IPS-NIHi7 (cell line): Measurements from ENCODE around the gene SNX7.

Source experiments
- DNase-seq: peaks from one replicate; pipeline ENCODE4 v3.0.0; 2012; ENCODE audit warnings: mixed read lengths; ENCODE audit errors: extremely low spot score

SNX7 gene, protein sequence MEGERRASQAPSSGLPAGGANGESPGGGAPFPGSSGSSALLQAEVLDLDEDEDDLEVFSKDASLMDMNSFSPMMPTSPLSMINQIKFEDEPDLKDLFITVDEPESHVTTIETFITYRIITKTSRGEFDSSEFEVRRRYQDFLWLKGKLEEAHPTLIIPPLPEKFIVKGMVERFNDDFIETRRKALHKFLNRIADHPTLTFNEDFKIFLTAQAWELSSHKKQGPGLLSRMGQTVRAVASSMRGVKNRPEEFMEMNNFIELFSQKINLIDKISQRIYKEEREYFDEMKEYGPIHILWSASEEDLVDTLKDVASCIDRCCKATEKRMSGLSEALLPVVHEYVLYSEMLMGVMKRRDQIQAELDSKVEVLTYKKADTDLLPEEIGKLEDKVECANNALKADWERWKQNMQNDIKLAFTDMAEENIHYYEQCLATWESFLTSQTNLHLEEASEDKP

DNA sequence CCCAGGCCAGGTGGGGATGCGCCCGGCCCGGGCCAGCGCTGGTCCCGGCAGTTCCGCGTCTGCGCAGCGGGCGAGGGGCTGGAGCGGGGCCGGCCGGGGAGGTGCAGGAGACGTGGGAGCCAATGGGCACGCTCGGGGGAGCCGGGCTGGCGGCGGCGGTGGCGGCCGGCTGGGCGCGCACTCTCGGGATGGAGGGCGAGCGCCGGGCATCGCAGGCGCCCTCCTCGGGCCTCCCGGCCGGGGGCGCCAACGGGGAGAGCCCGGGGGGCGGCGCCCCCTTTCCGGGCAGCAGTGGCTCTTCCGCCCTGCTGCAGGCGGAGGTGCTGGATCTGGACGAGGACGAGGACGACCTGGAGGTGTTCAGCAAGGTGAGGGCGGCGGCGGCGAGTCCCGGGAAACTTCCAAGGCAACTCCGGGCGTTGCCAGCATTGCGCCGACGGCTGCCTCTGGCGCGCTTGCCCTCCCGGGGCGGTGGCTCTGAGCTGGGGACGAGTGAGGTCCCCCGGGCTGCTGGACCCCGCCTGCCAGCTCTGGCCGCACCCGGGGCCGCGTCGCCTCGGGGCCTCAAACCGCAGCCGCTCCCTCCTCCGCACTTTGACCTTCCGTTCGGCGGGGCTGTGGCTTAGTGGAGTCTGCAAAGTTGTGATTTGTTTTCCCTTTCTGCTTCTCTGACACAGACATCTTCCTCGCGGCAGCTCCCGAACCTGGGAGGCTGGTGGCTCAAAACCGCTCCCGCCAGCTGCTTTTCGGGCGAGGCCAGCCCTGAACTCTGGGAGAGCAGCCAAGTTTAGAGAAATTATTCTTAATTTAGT is at the start of gene SNX7:
TSS of gene SNX7 (plus strand) at position 178 of the 812 bp plus-strand sequence. CDS start at position 189, 11 bp downstream.
- DNase-seq = peak; percentile 93

DNA sequence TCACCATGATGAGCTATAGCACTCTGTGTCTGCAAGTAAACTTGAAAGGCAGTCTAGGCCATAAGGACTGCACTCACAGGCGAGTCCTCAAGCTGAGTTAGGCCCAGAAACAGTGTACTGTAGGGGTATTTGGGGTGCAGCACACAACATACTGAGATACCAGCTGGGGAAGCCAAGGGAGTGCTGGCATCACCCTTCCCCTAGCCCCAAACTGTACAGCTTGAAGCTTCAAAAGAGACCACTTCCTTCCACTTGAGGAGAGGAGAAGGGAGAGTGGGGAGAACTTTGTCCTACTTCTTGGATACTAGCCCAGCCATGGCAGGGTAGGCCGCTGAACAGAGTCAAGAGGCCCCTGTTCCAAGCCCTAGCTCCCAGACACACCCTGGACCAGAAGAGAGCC is 24.2 kb upstream of the SNX7 start:
- DNase-seq = no peak

DNA sequence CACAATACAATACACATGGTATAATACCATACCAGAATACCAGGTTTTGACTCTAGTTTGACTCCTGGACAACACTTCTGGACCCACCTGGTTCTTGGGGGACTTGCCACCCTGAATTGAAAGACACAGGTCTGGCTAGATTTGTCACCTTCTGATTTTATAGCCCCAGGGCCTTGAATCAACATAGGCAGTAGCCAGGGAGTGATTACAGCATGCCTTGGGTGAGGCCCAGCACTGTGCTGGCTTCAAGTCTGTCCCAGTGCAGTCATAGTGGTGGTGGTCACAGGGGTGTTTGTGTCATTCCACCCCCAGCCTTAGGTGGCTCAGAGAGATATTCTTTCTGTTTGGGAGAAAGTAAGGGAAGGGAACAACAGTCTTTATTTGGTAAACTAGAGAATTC is 23.3 kb upstream of the SNX7 start:
- DNase-seq = no peak

DNA sequence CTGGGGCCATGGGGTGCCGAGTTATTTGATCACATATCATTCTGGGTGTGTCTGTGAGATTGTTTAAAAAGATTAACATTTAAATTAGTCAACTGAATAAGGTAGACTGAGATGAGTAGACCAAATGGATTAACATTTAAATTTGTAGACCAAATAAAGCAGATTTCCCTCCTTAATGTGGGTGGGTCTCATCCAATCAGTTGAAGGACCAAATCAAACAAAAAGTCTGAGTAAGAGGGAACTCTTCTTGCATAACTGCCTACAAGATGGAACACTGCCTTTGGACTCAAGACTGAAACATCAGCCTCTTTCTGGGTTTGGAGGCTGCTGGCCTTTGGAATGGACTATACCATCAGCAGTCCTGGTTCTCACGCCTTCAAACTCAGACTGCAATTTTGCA is 17.0 kb upstream of the SNX7 start:
- DNase-seq = no peak

DNA sequence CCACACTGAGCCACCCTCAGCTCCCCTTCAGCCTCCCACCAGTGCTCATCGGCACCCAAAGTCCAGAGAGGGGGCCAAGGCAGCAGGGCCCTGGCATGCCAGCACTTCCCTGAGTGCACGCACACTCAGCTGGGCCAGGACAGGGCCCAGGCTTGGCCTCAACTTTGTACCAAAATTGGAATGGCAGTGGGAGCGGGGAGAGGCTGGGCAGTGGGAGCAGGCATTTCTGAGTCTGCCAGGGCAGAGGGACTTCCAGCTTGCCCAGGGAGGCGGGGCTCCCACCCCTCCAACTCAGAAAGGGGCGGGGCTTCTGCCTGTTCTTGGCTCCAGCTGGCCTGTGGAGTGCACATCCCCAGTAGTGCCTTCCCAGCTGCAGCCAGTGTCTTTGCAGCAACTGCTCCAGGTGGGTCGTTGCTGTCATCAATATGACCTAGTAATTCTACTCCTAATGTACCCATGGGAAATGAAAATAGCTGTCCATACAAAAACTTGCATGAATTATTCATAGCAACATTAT is 10.3 kb upstream of the SNX7 start:
- DNase-seq = peak; percentile 41

DNA sequence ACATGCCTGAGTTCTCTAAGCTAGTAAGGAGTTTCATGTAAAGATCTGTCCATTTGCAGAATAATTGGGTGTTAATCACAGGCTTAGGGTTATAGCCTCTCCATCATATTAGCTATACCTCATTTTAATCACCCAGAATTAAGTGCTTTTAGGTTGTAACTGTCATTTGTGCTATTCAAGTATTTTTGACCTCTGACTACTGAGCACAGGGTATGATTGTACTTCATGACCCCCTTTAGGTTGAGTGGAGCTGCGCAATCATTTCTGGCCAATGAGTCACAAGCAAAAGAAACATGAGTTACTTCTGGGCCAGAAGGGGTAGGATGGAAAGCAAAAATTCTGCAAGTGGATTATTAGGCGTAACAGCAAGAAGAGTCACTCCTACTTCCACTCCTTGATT is 8.4 kb upstream of the SNX7 start:
- no peak for DNase-seq

DNA sequence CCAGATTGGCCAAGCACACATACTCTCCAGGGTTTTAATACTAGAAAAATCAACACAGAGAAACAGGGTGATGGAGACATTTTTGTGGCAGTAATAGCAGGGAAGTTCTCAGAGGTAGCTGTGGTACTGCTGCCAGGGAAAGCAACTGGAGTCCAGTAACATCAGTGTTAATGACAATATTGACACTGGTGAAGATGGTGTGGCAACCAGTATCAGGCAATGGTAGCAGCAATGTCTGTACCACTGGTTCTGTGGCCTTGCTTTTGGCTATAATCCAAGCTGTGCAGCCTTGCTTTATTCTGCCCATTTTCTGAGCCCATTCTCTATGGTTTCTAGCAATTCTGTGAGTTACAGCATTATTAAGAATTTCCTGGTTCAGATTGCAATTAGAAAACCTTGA is 1.6 kb upstream of the SNX7 start:
- no peak for DNase-seq

DNA sequence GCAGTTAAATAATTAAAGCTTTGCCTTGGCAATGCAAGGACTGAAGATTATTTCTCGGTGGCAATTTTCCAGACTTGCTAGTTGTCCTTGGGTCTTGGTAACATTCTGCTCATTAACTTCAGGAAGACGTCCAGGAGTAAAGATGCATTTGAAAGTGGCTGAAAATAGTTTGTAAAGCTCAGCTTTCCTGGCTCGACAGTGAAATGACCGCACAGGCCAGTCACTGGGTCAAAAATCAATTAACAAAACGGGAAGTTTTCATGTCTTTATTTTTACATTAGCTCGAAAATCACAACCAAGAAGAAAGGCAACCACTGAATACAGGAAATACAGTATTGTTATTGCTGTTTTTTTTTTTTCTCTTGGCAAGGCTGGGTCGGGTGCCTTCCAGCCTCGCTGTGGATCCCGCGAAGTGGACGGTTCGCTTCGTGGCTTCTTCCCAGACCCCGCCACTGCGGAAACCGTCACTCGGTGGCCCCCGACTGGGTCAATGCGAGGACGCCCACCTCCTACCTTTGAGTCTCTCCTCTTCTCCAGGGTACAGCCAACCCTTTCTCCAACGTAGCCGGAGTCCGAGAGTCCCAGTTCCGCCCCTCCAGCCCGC is 479 bp upstream of the SNX7 start:
- DNase-seq = no peak

DNA sequence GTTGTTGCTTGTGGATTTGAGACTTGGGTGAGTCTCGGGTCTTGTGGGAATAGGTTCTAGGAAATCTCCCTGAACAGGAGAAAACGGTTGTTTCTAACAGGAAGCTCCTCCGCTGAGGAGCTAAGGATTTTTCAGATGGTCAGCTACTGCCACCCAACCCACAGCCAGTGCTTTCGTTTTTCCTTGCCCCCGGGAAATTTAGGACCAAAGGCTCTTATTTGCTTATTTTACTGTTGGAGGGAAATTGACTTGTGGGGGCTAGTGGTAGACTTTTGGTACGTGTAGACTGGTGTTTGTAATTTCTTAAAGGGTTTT is 792 bp downstream of the SNX7 start:
- peak; percentile 26 for DNase-seq

DNA sequence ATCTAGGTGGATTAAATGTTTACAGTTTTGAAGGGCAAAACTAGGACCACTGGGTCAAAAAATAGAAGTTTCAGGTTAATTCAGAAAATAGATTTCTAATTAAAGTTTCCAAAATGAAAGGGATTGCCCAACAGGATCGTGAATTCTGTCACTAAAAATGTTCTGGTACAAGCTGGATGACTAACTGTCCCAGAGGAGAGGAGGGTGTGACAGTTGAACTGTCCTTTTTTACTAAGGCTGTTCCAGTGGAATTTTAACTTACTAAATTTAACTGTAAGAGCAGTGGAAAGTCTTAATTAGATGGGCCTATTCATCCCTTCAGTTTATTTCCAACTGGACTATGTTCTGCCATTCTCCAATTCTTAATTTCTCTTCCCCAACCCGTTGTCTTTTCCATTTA is 7.2 kb downstream of the SNX7 start:
- DNase-seq = no peak

DNA sequence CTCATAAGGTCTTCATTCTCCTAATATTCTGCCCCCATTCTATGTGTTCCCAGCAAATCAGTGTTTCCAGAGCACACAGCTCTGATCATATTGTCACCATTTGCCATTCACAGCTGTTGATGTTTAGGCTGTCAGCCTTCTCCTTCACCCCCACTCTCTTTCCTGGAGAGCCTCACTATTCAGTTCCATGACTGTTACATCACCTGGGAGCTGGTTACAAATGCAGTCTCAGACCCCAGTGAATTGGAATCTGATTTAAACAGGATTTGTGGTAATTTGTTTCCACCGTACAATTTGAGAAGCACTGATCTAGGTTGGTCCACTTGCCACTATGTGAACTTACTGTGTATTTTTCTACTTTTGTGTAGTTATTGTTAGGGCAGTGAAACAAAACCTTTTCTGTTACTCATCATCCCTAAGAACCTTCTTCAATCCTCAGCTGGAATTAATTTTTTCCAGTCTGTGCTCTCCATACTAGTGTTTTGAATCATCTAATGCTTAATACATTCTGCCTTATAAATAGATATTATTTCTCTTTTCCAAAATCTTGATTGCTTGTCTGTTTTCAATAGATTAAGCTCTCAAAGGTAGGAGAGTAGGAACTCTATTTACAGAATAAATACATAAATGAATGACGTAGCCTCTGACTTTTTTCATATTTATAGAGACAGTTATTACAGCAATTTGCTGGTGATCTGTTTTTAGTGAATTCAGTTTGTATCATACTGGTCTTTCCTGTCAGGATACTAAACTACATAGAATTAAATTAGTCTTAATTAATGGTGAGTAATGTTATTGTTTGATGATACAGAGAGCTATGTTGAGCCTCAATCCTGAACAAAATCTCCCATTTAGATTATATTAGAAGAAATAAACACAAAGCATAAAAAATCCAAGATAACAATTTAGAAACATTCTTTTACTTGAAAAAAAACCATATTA is 8.1 kb downstream of the SNX7 start:
- no peak for DNase-seq

DNA sequence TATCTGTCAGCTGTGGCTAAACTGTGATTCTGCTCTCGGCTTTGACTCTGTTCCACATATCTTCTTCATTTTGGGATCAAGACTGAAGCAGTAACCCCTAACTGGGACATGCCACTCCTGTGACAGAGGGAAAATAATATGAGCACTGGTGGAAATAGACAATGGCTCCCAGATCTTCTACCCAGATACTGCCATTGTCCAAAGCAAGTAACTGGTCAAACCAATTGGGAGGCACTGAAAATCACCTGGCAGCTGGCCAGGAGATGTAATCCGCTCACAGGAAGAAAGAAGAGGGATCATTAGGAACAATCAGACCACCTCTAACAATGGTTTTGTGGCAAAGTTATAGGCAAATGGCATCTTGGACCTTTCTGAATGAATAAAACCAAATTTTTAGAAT is 10.7 kb downstream of the SNX7 start:
- no peak for DNase-seq

DNA sequence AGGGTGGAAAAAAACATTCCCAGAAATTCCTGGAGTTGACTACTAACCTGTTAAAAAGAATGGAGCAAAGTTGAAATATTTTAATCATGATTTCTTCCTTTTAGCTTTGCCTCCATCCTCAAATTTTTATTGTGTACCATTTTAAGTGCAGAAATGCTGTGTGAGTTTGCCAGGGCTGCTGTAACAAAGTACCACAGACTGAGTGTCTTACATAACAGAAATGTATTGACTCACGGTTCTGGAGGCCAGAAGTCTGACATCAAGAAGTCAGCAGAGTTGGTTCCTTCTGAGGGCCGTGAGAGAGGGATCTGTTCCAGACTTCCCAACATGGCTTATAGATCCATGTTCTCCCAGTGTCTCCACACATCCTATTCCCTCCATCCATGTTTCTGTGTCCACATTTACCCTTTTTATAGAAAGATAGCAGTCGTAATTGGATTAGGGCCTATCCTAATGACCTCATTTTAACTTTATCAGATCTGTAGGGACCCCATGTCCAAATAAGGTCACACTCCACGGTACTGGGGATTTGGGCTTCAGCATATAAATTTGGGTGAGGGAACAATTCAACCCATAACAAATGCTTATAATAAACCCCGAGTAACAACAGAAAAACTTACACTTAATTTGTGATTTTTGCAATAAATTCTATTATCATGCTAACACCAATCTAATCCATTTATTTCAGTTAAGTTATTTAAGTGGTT is 12.7 kb downstream of the SNX7 start:
- DNase-seq = no peak

DNA sequence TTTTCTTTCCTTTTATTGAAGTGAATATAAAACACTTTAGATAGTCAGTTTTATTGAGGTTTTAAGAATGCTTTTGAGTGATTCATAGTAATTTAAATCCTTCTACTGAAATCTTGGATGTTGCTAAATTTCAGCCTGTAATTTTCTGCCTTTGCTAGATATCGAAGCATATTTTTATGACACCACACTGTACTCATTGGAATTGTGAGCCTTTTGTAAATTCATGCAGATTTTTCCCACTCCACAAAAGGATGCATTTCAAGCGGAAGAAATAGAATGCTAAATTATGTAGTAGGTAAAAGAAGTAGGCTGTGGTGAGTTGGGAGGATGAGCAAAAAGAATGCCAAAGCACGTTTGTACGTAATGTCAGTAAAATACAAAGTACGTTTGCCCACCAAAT is 13.8 kb downstream of the SNX7 start:
- DNase-seq = no peak

DNA sequence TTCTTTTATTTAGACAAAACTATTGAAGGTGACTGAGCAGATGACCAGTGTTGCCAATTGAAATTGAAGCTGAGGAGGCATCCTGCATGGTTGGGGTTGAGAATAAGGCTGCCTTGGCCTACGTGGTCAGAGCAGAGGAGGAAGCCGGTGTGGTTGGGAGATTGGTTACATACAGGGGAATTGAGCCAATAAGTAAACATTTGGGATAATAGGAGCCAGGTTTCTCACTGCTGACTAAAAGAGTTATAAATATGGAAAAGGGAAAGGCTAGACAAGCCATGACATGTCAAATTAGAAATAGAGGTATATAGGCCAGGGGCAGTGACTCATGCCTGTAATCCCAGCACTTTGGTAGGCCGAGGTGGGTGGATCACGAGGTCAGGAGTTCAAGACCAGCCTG is 15.8 kb downstream of the SNX7 start:
- no peak for DNase-seq

DNA sequence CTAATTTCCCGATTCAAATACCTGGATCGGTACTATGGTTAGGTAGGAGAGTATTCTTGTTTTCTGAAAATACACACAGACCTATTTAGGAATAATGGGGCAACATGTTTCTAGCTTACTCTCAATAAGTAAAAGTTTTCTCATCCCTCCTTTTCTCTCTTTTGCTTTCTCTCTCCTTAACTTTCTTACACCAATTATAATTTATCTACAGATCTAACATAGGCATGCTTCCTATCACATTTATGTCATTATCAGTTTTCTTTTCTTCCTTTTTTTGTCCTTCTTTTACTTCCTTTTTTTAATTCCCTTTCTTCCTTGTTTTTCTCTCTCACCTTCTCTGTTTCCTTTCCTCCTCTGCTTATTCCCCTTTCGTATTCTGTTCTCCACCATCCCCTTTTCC is 20.3 kb downstream of the SNX7 start:
- no peak for DNase-seq

DNA sequence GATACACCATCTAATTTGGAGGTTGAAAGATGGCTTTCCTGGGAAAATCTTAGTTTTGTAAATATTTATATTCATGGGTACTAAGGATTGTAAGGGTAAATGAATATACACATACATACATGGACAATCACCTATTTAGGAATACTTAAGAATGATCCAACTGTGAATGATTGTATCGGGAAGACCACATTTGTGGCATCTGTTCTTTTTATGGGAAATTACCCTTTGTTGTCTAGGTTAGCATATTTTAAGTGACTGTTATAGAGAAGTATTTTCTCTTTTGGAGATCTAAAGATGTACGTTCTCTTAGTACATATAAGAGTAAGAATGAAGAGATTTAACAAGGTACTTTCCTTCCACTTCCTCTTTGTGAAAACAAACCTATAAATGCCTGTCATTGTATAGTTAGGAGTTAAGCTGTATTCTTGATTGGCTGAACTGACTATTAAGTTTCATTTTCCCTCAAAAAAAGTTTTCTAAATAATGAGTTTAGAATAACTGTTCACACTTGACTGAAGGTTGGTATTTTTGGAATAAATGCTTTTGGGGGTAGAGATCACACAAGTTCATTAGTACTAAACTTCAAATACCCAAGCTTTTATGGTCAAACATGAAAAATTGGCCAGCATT is 26.7 kb downstream of the SNX7 start:
- no peak for DNase-seq

DNA sequence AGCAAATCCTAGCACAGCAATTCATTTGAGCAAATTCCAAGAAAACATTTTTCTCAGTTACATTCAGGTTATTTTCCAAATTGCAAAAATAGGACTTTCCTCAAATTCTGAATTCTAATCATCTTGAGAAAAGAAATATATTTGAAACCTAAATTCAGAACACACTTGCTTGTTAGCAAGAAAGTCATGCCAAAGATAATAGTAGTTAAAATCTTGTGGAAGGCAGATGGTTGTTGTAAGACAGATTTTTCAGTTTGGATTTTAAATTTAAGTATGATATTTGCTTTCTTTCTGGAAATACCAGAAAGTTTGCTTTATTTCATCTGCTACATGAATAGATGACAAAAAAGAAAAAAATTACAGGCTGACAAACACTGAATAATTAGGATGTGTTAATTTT is 29.1 kb downstream of the SNX7 start:
- DNase-seq = no peak

DNA sequence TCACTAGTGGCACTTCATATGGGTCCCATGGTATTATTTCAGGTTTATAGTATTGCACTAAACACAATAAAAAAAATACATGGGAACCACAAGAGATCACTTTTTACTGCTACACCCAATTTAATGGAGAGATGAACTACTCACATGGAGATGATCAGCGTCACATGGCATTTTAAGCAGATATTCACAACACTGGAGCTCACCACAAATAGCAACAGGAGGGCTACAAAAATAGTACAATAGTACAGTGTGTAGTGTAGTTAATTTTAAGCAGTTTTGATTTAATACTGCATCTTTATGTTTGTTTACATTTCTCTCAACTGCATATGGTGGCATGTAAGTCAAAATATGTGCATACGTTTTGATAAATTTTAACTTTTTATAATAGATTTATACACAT is 31.0 kb downstream of the SNX7 start:
- no peak for DNase-seq

DNA sequence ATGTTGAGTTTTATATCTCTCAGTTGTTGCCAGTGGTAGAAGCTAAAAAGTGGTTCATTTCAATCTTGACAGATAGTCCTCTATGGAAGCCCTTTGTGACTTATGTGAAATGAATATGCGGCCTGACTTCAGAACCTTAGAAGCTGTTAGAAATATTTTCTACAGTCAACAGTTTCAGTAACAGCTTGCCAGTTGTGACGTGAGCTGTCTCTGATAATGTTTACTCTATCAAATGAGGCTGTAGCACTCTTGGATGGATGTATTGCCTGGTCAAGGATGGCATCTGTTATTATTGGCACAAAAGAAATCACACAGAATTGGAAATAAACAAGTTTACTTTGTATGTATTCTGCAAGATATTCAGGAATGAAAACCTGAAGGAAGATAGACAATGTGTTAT is 31.9 kb downstream of the SNX7 start:
- DNase-seq = no peak
